A549 treated with RU486 at 1 μM for 4 hours (cell line): ENCODE results near the gene GLI1. TPM values are rescaled to one million over a fixed set of nuclear protein-coding genes. Genes with fewer than 3 reads are reported as not detected.

Experiments used
- total RNA-seq: library from RNA; stranded (reverse); fragments of 200-300 nt; extraction: Qiagen RNA extraction; gene quantifications from 5 replicates; pipeline ENCODE4 v1.2.3, GENCODE V29; 2022; ENCODE audit warnings: low read depth

The GLI1 gene
- 7.7 to 10.7 TPM (median 8.5 TPM) in 5 replicates for total RNA-seq

DNA sequence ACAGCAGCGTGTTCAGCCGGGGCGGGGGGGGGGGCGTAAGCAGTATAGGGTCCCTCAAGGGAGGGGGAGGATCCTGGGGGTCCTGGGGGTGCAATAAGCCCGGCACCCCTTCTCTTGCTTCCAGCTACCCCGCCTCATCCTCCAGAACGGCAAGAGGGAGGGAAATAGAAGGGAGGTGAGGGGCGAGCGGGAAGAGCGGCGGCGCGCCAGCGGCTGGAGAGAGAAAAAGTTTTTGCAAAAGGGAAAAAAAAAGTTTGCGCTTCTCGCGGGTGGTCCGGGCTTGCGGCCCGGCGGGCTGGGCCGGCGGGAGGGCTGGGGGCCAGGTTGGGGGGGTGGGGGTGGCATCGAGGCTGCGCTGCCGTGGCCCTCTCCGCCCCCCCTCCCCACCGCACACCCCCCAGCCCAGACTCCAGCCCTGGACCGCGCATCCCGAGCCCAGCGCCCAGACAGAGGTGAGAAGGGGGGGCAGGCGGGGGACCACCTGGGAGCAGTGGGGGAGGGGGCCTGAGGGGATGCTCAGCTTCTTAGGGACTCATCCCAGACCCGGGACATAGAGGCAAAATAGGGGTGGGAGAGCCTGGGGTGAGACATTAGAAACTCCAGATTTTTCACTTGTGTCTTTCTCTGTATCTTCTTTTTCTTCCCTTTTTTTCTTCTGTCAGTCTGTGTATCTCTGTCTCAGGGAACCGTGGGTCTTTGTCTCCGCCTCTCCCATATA lies at the start of gene GLI1:
TSS of gene GLI1 (plus strand) at position 36 of the 718 bp plus-strand sequence. CDS start 3,907 bp downstream, outside the sequence.

DNA sequence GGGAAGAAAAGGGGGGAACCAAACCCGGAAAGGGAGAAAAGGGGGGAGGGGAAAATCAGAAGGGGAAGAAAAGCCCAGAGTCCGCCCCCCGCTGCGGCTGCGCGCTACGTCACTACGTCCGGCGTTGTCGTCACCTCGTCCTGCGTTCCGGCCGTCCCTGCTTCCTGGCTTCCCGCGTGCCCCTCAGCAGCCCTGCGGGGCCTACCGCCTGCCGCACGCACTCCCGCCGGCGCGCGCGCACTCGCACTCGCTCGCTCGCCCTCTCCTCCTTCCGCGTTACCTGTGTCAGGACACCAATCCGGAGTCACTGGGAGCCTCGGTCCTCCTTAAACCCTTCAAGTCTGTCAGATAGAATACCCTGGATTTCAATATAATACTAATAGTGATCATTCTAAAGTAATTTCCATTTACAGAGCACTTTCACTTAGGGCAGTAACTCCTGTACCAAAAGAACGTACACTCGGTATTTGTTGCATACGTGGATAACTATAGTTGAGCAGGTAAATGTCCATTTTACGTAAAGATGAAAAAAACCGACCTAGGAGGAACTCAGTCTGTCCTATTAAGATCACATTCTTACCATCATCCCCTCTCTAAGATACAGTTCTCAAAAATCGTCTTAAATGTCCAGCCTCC lies 28.5 kb upstream of the GLI1 start, which contains the start of gene R3HDM2:
TSS of gene R3HDM2 (minus strand) at position 113 of the 636 bp plus-strand sequence. CDS start 120,615 bp downstream, outside the sequence.

DNA sequence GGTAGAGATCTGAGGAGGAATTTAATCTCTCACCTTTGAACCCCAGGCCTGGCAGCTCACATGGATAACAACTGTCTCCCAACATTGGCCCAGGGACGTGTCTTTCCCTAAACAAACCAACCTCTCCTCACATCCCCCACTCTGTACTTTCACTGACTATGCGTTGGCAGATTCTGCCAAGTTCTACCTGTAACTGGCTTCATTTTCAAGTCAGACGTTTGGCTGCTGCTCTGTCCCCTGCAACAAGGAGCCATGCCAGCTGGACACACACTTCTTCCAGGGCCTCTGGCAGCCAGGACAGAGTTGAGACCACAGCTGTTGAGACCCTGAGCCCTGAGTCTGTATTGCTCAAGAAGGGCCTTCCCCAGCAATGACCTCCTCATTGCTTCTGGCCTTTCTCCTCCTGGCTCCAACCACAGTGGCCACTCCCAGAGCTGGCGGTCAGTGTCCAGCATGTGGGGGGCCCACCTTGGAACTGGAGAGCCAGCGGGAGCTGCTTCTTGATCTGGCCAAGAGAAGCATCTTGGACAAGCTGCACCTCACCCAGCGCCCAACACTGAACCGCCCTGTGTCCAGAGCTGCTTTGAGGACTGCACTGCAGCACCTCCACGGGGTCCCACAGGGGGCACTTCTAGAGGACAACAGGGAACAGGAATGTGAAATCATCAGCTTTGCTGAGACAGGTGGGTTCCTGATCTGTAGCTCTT lies 24.9 kb upstream of the GLI1 start, which contains the start of gene INHBC:
TSS of gene INHBC (plus strand) at position 268 of the 707 bp plus-strand sequence. CDS start at position 371, 103 bp downstream.

DNA sequence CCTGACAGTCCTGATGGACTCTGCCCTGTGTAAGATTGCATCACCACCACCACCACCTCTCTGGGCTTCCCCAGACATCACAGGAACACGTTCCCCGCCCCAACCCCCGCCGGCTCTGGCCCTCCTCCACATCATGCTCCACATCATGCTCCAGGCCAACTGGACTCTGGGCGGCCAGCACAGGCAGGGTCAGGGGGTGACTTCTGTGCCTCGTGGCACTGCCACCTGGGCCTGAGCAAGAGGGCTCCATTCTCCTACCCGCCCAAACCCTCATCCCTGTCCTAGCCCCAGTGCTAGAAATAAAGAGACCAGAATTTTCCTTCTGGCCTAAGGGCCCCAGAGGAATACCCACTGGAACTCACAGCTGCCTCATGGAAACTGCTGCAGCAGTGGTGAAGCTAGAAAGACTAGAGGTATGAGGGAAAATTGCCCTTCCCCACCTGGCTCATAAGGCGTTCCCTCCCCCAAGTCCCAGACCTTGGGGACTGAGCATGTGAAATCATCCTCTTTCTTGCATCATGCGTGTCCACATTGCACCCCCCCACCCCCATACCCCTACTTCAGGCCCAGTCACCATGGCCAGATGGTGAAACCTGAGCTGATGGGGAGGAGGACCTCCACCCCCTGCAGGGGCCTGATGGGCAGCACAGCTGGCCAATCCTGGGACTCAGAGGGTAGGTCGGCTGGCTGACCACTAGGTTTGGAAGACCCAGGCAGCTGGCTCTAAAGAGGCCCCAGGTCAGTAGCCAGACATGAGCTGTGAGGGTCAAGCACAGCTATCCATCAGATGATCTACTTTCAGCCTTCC lies 4.8 kb upstream of the GLI1 start, which contains the start of gene INHBE:
TSS of gene INHBE (plus strand) at position 742 of the 808 bp plus-strand sequence. CDS start 230 bp downstream, outside the sequence.

DNA sequence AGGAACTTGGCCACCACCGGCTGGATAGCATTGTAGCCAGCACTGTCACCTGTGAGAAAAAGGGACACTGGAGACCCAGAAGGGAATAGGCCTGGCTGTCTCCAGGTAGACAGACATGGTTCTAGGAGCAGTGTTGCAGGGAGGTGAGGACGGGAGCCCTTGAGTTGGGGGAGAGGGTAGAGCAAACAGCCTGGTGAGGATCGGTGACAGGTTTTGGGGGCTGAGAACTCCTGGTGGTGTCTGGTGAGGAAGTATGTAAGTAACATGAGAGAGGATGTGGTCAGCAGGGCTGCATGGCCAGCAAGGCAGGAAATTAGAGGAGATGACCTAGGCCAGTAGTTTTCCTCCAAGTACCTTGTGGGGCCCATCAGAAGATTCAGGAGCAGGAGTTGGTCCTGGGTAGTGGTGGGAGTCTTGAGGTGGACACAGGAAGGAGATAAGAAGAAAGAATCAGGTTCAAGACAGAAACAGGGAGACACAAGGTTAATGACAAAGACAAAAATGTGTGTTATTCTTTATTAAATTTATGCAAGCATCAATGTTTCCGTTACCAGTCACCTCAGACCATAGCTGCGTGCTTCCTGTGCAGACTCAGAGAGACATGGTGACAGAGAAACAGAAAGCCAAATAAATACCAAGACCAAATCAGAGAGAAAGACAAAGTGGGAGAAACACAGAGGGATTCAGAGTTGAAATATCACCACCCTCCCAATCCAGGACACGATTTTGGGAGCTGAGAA lies 20.0 kb downstream of the GLI1 start, which contains the start of gene ARHGAP9:
TSS of gene ARHGAP9 (minus strand) at position 491 of the 740 bp plus-strand sequence. CDS start at position 31, 460 bp downstream.

DNA sequence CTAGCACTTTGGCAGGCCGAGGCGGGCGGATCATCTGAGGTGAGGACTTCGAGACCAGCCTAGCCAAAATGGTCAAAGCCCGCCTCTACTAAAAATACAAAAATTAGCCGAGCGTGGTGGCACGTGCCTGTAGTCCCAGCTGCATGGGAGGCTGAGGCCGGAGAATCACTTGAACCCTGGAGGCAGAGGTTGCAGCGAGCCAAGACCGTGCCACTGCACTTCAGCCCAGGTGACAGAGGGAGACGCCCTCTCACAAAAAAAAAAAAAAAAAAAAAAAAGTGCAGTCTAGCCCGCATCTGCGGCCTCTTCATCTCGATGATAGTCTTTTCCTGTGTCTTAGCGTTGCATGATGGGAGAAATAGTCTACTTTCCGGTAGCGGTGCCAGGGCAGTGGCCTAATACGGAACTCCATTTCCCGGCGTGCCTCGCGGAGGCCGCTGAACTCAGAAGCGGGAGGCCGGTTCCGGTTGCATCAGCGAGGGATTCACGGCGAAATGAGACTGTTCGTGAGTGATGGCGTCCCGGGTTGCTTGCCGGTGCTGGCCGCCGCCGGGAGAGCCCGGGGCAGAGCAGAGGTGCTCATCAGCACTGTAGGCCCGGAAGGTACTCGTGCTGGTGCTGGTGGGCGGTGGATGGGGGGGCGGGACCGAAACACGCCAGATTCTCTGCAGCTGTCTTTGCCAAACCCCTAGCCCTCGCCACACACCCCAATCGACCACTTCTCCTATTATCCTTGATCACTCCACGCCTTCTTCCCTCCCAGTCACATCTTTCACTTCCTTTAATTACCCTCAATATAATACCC lies 28.2 kb downstream of the GLI1 start, which contains the start of gene MARS1:
TSS of gene MARS1 (plus strand) at position 472 of the 805 bp plus-strand sequence. CDS start at position 495, 23 bp downstream.

DNA sequence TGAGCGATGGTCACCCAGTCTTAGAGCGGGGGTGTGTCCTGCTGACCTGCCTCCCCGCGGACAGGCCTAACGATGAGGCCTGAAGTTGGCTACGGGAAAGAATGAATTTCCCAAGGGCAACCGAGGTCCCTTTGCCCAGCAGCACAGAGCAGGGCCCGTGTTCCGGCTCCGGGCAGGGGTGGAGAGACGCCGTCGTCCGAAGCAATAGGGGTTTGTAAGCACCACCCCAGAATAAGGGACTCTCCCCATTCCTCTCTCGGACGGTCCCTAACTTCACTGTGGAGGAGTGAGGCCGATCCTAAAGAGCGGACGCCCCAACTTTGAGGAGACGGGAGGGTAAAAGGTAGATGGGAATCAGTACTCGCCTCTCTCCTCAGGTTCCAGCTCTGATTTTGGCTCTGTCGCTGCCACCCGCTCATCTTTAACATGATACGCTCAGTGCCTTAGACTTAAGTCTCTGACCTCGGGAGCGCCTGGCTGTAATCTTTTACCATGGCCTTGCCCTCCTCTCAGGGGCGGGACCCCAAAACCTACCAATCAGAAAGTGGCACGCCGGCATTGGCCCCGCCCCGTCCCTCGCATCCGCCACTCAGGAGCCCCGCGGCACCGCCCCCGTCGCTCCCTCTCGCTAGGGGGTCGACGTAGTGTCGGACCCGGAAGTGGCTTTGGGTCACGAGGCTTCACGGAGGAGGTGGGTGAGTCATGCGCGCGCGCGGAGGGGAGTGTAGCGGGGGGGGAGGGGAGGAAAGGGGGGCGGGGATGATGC lies 60.7 kb downstream of the GLI1 start, which contains the start of gene DDIT3:
TSS of gene DDIT3 (minus strand) at position 462 of the 766 bp plus-strand sequence. CDS start 3,108 bp downstream, outside the sequence.

Other genes starting within 250 kb of the GLI1 start
- gene NXPH4, start 243.0 kb upstream of the GLI1 start, total RNA-seq, result 3.9 to 6.8 TPM (median 5.6 TPM) in 5 replicates
- gene SHMT2, start 230.1 kb upstream of the GLI1 start, total RNA-seq, result 129 to 134 TPM (median 130 TPM) in 5 replicates
- 0.26 to 0.50 TPM (median 0.30 TPM) in 5 replicates for gene STAC3, start 208.6 kb upstream of the GLI1 start, total RNA-seq
- 7.7 to 10.4 TPM (median 9.5 TPM) in 5 replicates for gene R3HDM2, start 28.7 kb upstream of the GLI1 start, total RNA-seq
- gene INHBC, start 25.0 kb upstream of the GLI1 start, total RNA-seq, result not detected in 5 replicates
- gene INHBE, start 4.5 kb upstream of the GLI1 start, total RNA-seq, result 0.08 to 0.25 TPM (median 0.12 TPM) in 3 of 5 replicates, not detected in the others
- 0.22 to 0.68 TPM (median 0.35 TPM) in 5 replicates for gene ARHGAP9, start 20.1 kb downstream of the GLI1 start, total RNA-seq
- gene MARS1, start 28.3 kb downstream of the GLI1 start, total RNA-seq, result 137 to 258 TPM (median 165 TPM) in 5 replicates
- 30.4 to 41.9 TPM (median 34.7 TPM) in 5 replicates for gene DDIT3, start 60.7 kb downstream of the GLI1 start, total RNA-seq
- 16.7 to 30.9 TPM (median 25.6 TPM) in 5 replicates for gene MBD6, start 63.0 kb downstream of the GLI1 start, total RNA-seq
- 114 to 168 TPM (median 120 TPM) in 5 replicates for gene DCTN2, start 87.4 kb downstream of the GLI1 start, total RNA-seq
- gene KIF5A, start 90.3 kb downstream of the GLI1 start, total RNA-seq, result 0.14 to 0.27 TPM (median 0.24 TPM) in 5 replicates
- gene PIP4K2C, start 131.4 kb downstream of the GLI1 start, total RNA-seq, result 40.8 to 44.9 TPM (median 42.5 TPM) in 5 replicates
- 16.2 to 18.8 TPM (median 17.8 TPM) in 5 replicates for gene DTX3, start 145.0 kb downstream of the GLI1 start, total RNA-seq
- 6.1 to 7.7 TPM (median 6.6 TPM) in 5 replicates for gene ARHGEF25, start 151.7 kb downstream of the GLI1 start, total RNA-seq
- 29.9 to 52.0 TPM (median 44.1 TPM) in 5 replicates for gene B4GALNT1, start 173.4 kb downstream of the GLI1 start, total RNA-seq
- 112 to 122 TPM (median 116 TPM) in 5 replicates for gene OS9, start 234.3 kb downstream of the GLI1 start, total RNA-seq